Activated naive CD4-positive, alpha-beta T cell treated with anti-CD3 and anti-CD28 coated beads, Interleukin-2, amount 10 ng/mL, durations not matched to agents 7 days and 5 days (primary cell): ENCODE data around the gene PIP4K2C.

Source experiments
- CTCF ChIA-PET: fragments of 350-600 bp; sonication (Branson Sonifier 250); formaldehyde crosslinking; loops from one replicate; lab custom pipeline; 2021; ENCODE audit warnings: antibody characterized with exemption; lab: Charles Lee
- DNase-seq: peaks from one replicate; pipeline ENCODE4 v3.0.0-alpha.2; 2020
- H3K27ac Mint-ChIP-seq: one replicate; pipeline ENCODE4 v1.8.0; 2021; ENCODE audit warnings: mild to moderate bottlenecking, moderate library complexity, mixed read lengths
- H3K27me3 Mint-ChIP-seq: one replicate; pipeline ENCODE4 v1.8.0; 2021; ENCODE audit warnings: mild to moderate bottlenecking, mixed read lengths
- H3K36me3 Mint-ChIP-seq: one replicate; pipeline ENCODE4 v1.8.0; 2021; ENCODE audit warnings: mixed read lengths
- H3K4me1 Mint-ChIP-seq: one replicate; pipeline ENCODE4 v1.8.0; 2021; ENCODE audit warnings: mixed read lengths
- H3K4me3 Mint-ChIP-seq: one replicate; pipeline ENCODE4 v1.8.0; 2021; ENCODE audit warnings: mild to moderate bottlenecking, moderate library complexity, mixed read lengths
- H3K9me3 Mint-ChIP-seq: one replicate; pipeline ENCODE4 v1.8.0; 2021; ENCODE audit warnings: mixed read lengths

PIP4K2C gene

GRCh38 chr12:57590864-57591781 lies at the start of gene PIP4K2C:
PIP4K2C (plus strand) TSS chr12:57591192; CDS start chr12:57591290, 98 bp downstream.
- Mint-ChIP-seq H3K4me3 (peak within 1 kb of the TSS; percentile 83), H3K4me1 (peaks cover 25% of the 10 kb centered on the region), H3K9me3 (no peaks in the 10 kb centered on the region), H3K27me3 (no peaks in the 10 kb centered on the region), H3K36me3 (peaks cover 14% of the 10 kb centered on the region), H3K27ac (peak within 1 kb of the TSS; percentile 73)
- DNase-seq, result peak; percentile 89
- CTCF ChIA-PET, result interaction anchor here (1.3 to 4.8 kb wide), 5 partner anchors 8 to 132 kb away, joined by 3 to 26 read pairs (median 6); partner anchors contain the start of gene B4GALNT1

- no peak overlapping the region for H3K27ac Mint-ChIP-seq
- peaks cover 32% of the 10 kb centered on the region for H3K36me3 Mint-ChIP-seq
- CTCF ChIA-PET, result no interaction called here
- no peaks in the 10 kb centered on the region for H3K27me3 Mint-ChIP-seq
- H3K4me3 Mint-ChIP-seq, result no peak overlapping the region
- DNase-seq, result no peak
- no peaks in the 10 kb centered on the region for H3K9me3 Mint-ChIP-seq
- peaks cover 31% of the 10 kb centered on the region for H3K4me1 Mint-ChIP-seq
These were observed 49.3 kb upstream of the PIP4K2C start for GRCh38 chr12:57541717-57542116.

- H3K9me3 Mint-ChIP-seq, result no peaks in the 10 kb centered on the region
- H3K4me1 Mint-ChIP-seq, result peaks cover 36% of the 10 kb centered on the region
- H3K27ac Mint-ChIP-seq, result no peak overlapping the region
- peaks cover 11% of the 10 kb centered on the region for H3K27me3 Mint-ChIP-seq
- peaks cover 26% of the 10 kb centered on the region for H3K36me3 Mint-ChIP-seq
- DNase-seq, result no peak
- CTCF ChIA-PET, result interaction anchor here (1.0 kb wide), 1 partner anchor 88 kb away, joined by 3 read pairs; no protein-coding TSS in a partner anchor
- no peak overlapping the region for H3K4me3 Mint-ChIP-seq
These were observed 47.4 kb upstream of the PIP4K2C start for GRCh38 chr12:57543581-57543980.

- DNase-seq, result no peak
- peak overlapping the region; percentile 99 for H3K4me3 Mint-ChIP-seq
These were observed 45.1 kb upstream of the PIP4K2C start for GRCh38 chr12:57545809-57546437.

GRCh38 chr12:57546438-57547287 lies 44.3 kb upstream of the PIP4K2C start, which contains the start of gene DCTN2:
DCTN2 (minus strand) TSS chr12:57547192; CDS start chr12:57547063, 129 bp downstream.
- peaks cover 53% of the 10 kb centered on the region for H3K4me1 Mint-ChIP-seq
- H3K27ac Mint-ChIP-seq, result peak within 1 kb of the TSS; percentile 91
- H3K27me3 Mint-ChIP-seq, result peaks cover 38% of the 10 kb centered on the region

More at GRCh38 chr12:57545809-57546437, 45.1 kb upstream of the PIP4K2C start:
- H3K4me1 Mint-ChIP-seq, result peaks cover 52% of the 10 kb centered on the region
- no peaks in the 10 kb centered on the region for H3K9me3 Mint-ChIP-seq
- peaks cover 34% of the 10 kb centered on the region for H3K27me3 Mint-ChIP-seq
- peaks cover 25% of the 10 kb centered on the region for H3K36me3 Mint-ChIP-seq
- peak overlapping the region; percentile 91 for H3K27ac Mint-ChIP-seq
- CTCF ChIA-PET, result interaction anchor here (0.7 to 1.2 kb wide), 6 partner anchors 14 to 83 kb away, joined by 3 to 4 read pairs (median 3); no protein-coding TSS in a partner anchor

GRCh38 chr12:57547288-57548012 lies 43.5 kb upstream of the PIP4K2C start:
- CTCF ChIA-PET, result interaction anchor here (1.0 to 1.2 kb wide), 2 partner anchors 23 to 36 kb away, joined by 3 read pairs; no protein-coding TSS in a partner anchor
- no peak for DNase-seq
- Mint-ChIP-seq H3K4me1 (peaks cover 53% of the 10 kb centered on the region), H3K9me3 (no peaks in the 10 kb centered on the region), H3K4me3 (peak overlapping the region; percentile 99), H3K27me3 (peaks cover 41% of the 10 kb centered on the region), H3K36me3 (peaks cover 22% of the 10 kb centered on the region), H3K27ac (peak overlapping the region; percentile 91)

More at GRCh38 chr12:57546438-57547287, 44.3 kb upstream of the PIP4K2C start, which contains the start of gene DCTN2:
- peak; percentile 98 for DNase-seq
- CTCF ChIA-PET, result interaction anchor here (0.7 to 1.2 kb wide), 6 partner anchors 10 to 71 kb away, joined by 3 to 4 read pairs (median 3); no protein-coding TSS in a partner anchor
- no peaks in the 10 kb centered on the region for H3K9me3 Mint-ChIP-seq
- peak within 1 kb of the TSS; percentile 99 for H3K4me3 Mint-ChIP-seq
- peaks cover 22% of the 10 kb centered on the region for H3K36me3 Mint-ChIP-seq

- Mint-ChIP-seq H3K27ac (no peak overlapping the region), H3K4me3 (no peak overlapping the region), H3K9me3 (no peaks in the 10 kb centered on the region), H3K27me3 (peaks cover 46% of the 10 kb centered on the region), H3K4me1 (peaks cover 53% of the 10 kb centered on the region), H3K36me3 (peaks cover 18% of the 10 kb centered on the region)
- CTCF ChIA-PET, result no interaction called here
- DNase-seq, result no peak
These were observed 43.0 kb upstream of the PIP4K2C start for GRCh38 chr12:57548013-57548315.

GRCh38 chr12:57548488-57548887 lies 42.5 kb upstream of the PIP4K2C start:
- H3K9me3 Mint-ChIP-seq, result no peaks in the 10 kb centered on the region
- CTCF ChIA-PET, result no interaction called here
- DNase-seq, result no peak
- peaks cover 51% of the 10 kb centered on the region for H3K4me1 Mint-ChIP-seq
- no peak overlapping the region for H3K27ac Mint-ChIP-seq
- H3K4me3 Mint-ChIP-seq, result no peak overlapping the region
- H3K27me3 Mint-ChIP-seq, result peaks cover 50% of the 10 kb centered on the region
- H3K36me3 Mint-ChIP-seq, result peaks cover 16% of the 10 kb centered on the region

- no peaks in the 10 kb centered on the region for H3K9me3 Mint-ChIP-seq
- H3K27me3 Mint-ChIP-seq, result peaks cover 50% of the 10 kb centered on the region
- DNase-seq, result no peak
- H3K4me3 Mint-ChIP-seq, result peak overlapping the region; percentile 47
- H3K36me3 Mint-ChIP-seq, result peaks cover 14% of the 10 kb centered on the region
- H3K4me1 Mint-ChIP-seq, result peaks cover 44% of the 10 kb centered on the region
- CTCF ChIA-PET, result no interaction called here
- H3K27ac Mint-ChIP-seq, result no peak overlapping the region
These were observed 41.6 kb upstream of the PIP4K2C start for GRCh38 chr12:57549203-57549908.

GRCh38 chr12:57549909-57550640 lies 40.9 kb upstream of the PIP4K2C start, which contains the start of gene KIF5A:
KIF5A (plus strand) TSS chr12:57550044; CDS start chr12:57550272, 228 bp downstream.
- Mint-ChIP-seq H3K4me1 (peaks cover 39% of the 10 kb centered on the region), H3K27ac (no peak within 1 kb of the TSS), H3K9me3 (no peaks in the 10 kb centered on the region), H3K27me3 (peaks cover 53% of the 10 kb centered on the region), H3K36me3 (peaks cover 13% of the 10 kb centered on the region), H3K4me3 (peak within 1 kb of the TSS; percentile 60)
- DNase-seq, result peak; percentile 75
- CTCF ChIA-PET, result no interaction called here

- DNase-seq, result no peak
- Mint-ChIP-seq H3K4me3 (peak overlapping the region; percentile 60), H3K36me3 (peaks cover 7% of the 10 kb centered on the region), H3K27me3 (peaks cover 53% of the 10 kb centered on the region), H3K27ac (no peak overlapping the region), H3K9me3 (no peaks in the 10 kb centered on the region), H3K4me1 (peaks cover 31% of the 10 kb centered on the region)
- CTCF ChIA-PET, result interaction anchor here (1.1 kb wide), 1 partner anchor 17 kb away, joined by 3 read pairs; no protein-coding TSS in a partner anchor
These were observed 40.1 kb upstream of the PIP4K2C start for GRCh38 chr12:57550641-57551549.
